Osteocyte (in vitro differentiated cells): ENCODE results near the gene CPB1. TPM values are rescaled to one million over a fixed set of nuclear protein-coding genes. Genes with fewer than 3 reads are reported as not detected.

Source experiments
- DNase-seq: peaks from one replicate; pipeline ENCODE4 v3.0.0; 2021; ENCODE audit warnings: mixed read lengths; ENCODE audit not compliant: unreplicated experiment; ENCODE audit errors: extremely low spot score
- H3K27ac Mint-ChIP-seq: one replicate; pipeline ENCODE4 v1.8.0; 2021; ENCODE audit warnings: mild to moderate bottlenecking, mixed read lengths; ENCODE audit not compliant: unreplicated experiment
- H3K27me3 Mint-ChIP-seq: one replicate; pipeline ENCODE4 v1.8.0; 2021; ENCODE audit warnings: mixed read lengths; ENCODE audit not compliant: unreplicated experiment
- H3K36me3 Mint-ChIP-seq: one replicate; pipeline ENCODE4 v1.8.0; 2021; ENCODE audit warnings: mixed read lengths; ENCODE audit not compliant: unreplicated experiment
- H3K4me1 Mint-ChIP-seq: one replicate; pipeline ENCODE4 v1.8.0; 2021; ENCODE audit warnings: mixed read lengths; ENCODE audit not compliant: unreplicated experiment
- H3K4me3 Mint-ChIP-seq: one replicate; pipeline ENCODE4 v1.8.0; 2021; ENCODE audit warnings: mild to moderate bottlenecking, moderate library complexity, mixed read lengths; ENCODE audit not compliant: unreplicated experiment
- H3K9me3 Mint-ChIP-seq: one replicate; pipeline ENCODE4 v1.8.0; 2021; ENCODE audit warnings: mixed read lengths; ENCODE audit not compliant: unreplicated experiment
- total RNA-seq: library from RNA; stranded (reverse); gene quantifications from 2 replicates; pipeline ENCODE4 v1.2.1, GENCODE V29; 2021
- TF ChIP-seq, protein P1 (sequence below): fragments of 200-600 bp; sonication (generic); IDR thresholded peaks from 2 replicates; pipeline ENCODE4 v1.5.0; 2021; ENCODE audit warnings: antibody characterized with exemption, mild to moderate bottlenecking, moderate library complexity

The CPB1 gene
- total RNA-seq, 1 donor from 2014 or later = not detected

DNA sequence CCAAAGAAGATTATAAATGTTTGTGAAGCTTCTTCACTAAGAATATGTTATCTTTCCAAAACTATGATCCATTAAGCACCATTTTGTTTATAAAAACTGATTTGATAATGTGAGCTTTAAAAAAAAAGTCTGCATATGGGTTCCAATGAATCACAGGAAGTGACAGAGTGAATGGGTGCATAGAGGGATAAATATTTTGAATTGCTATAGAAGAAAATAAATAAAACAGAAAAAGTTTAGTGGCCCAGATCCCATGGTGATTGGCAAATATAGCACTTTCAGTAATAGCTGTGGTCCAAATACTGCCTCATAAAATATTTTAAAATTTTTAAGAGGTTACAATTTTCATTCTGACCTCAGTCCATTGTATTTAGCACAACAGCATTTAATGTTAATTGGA is 56.6 kb downstream of the CPB1 start:
- Mint-ChIP-seq H3K36me3 (no peaks in the 10 kb centered on the region), H3K4me3 (no peak overlapping the region), H3K4me1 (peaks cover 14% of the 10 kb centered on the region), H3K9me3 (no peaks in the 10 kb centered on the region), H3K27me3 (peaks cover 19% of the 10 kb centered on the region), H3K27ac (no peak overlapping the region)
- TF ChIP-seq, protein P1, sequence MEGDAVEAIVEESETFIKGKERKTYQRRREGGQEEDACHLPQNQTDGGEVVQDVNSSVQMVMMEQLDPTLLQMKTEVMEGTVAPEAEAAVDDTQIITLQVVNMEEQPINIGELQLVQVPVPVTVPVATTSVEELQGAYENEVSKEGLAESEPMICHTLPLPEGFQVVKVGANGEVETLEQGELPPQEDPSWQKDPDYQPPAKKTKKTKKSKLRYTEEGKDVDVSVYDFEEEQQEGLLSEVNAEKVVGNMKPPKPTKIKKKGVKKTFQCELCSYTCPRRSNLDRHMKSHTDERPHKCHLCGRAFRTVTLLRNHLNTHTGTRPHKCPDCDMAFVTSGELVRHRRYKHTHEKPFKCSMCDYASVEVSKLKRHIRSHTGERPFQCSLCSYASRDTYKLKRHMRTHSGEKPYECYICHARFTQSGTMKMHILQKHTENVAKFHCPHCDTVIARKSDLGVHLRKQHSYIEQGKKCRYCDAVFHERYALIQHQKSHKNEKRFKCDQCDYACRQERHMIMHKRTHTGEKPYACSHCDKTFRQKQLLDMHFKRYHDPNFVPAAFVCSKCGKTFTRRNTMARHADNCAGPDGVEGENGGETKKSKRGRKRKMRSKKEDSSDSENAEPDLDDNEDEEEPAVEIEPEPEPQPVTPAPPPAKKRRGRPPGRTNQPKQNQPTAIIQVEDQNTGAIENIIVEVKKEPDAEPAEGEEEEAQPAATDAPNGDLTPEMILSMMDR = no peak
- DNase-seq = no peak

DNA sequence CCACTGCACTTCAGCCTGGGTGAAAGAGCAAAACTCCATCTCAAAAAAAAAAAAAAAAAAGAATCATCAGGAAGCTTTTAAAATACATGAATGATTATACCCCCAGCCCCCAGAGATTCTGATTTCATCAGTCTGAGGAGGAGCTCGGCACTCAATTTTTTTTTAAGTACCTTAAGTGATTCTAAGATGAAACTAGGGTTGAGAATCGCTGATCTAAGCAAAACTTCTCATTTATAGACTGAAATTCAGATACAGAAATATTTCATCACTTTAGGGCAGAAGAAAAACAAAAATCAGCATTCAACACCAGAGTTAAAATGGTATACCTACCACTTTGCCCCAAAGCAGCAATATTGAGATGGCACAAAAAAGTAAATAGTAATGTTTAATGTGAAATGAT is 62.2 kb downstream of the CPB1 start:
- peaks cover 26% of the 10 kb centered on the region for H3K27me3 Mint-ChIP-seq
- H3K9me3 Mint-ChIP-seq = peaks cover 15% of the 10 kb centered on the region
- peaks cover 6% of the 10 kb centered on the region for H3K36me3 Mint-ChIP-seq

DNA sequence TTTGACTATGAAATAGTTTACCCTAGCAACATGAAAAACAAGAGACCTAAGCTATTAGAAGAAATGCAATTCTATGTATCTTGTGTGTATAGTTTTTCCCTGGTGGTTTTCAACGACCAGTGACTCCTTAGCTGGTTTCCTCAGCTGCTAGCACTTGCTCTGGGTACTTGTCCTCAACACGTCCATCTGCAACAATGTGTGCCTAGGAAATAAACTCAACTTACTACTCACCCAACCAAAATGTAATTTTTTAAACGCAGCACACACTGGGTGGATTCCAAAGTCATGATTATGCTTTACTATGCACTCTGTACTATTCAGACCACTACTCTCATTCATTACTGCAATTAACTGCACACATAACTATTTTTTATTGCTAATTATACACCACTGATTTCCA is 68.5 kb downstream of the CPB1 start:
- Mint-ChIP-seq H3K27me3 (peaks cover 43% of the 10 kb centered on the region), H3K36me3 (peaks cover 11% of the 10 kb centered on the region), H3K4me1 (no peaks in the 10 kb centered on the region), H3K4me3 (no peak overlapping the region), H3K9me3 (peaks cover 24% of the 10 kb centered on the region), H3K27ac (no peak overlapping the region)
- DNase-seq = no peak
- TF ChIP-seq, protein P1 = no peak

More for the DNA sequence above, 62.2 kb downstream of the CPB1 start:
- no peaks in the 10 kb centered on the region for H3K4me1 Mint-ChIP-seq
- TF ChIP-seq, protein P1 = no peak
- no peak for DNase-seq
- no peak overlapping the region for H3K4me3 Mint-ChIP-seq
- H3K27ac Mint-ChIP-seq = no peak overlapping the region

DNA sequence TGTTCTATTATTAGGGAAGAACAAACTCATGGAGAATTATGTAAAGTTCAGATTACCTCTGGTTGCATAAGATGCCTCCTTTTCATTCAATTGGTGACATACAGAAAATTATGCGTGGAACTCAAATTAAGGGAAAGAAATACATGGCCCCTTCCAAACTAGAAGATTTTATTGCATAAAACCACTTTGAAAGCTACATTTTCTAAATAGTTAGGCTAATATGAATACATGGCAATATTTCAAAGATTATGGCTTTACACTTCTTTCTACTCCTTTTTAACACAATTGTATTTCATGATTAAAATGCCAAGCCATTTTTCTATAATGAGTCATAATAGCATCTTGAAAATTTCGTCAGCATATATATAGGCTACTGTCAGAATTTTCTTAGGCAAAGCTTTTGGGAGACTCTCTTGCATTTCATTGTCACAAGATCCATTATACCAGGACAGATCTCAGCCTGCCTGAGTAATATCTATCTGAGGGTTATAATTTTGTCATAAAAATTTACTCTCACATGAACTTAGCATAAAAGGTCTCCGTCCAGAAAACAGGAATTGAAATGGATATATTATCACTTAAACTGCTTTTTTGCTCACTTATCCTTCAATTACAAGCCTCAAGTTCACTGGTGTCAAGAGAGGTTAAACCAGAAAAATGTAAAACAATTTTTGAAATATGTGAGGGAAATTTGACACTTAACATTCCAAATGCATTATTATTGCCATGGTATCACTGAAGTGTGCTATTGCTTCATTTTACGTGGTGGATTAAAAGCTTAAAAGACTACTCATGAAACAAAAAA is 74.6 kb downstream of the CPB1 start:
- H3K36me3 Mint-ChIP-seq = no peaks in the 10 kb centered on the region
- H3K9me3 Mint-ChIP-seq = no peaks in the 10 kb centered on the region
- no peak overlapping the region for H3K4me3 Mint-ChIP-seq
- H3K4me1 Mint-ChIP-seq = peaks cover 20% of the 10 kb centered on the region
- no peak for DNase-seq
- H3K27me3 Mint-ChIP-seq = peaks cover 33% of the 10 kb centered on the region
- H3K27ac Mint-ChIP-seq = peak overlapping the region; percentile 58
- TF ChIP-seq, protein P1 = no peak

DNA sequence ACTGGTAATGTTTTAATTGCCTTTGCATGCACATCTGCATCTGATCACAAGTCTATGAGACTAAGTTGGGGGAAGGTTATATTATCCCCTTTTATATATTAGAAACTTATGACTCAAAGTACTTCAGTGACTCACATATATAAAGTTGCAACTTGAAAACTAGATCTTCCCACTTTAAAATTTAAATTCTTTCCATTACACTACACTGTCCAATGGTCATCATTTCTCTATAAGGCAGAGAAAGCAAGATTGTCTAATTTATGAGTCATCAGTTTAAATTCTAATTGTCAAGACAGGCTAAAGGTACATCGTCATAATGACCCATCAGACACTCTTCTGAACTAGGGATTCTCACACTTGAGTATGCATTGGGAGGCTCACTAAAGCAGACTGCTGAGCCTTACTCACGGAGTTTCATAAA is 75.4 kb downstream of the CPB1 start:
- no peak overlapping the region for H3K27ac Mint-ChIP-seq
- H3K4me1 Mint-ChIP-seq = peaks cover 20% of the 10 kb centered on the region
- H3K9me3 Mint-ChIP-seq = no peaks in the 10 kb centered on the region
- no peaks in the 10 kb centered on the region for H3K36me3 Mint-ChIP-seq
- H3K4me3 Mint-ChIP-seq = no peak overlapping the region
- peaks cover 33% of the 10 kb centered on the region for H3K27me3 Mint-ChIP-seq
- TF ChIP-seq, protein P1 = no peak
- DNase-seq = no peak
